Right cardiac atrium (tissue), 5 donors: ENCODE data around the gene SMC6. TPM values are rescaled to one million over a fixed set of nuclear protein-coding genes. Genes with fewer than 3 reads are reported as not detected.

ENCODE experiments used
- ATAC-seq, 2 donors: fragments of 200-7000 bp; cut with Tn5 transposase; one replicate each; pipeline versions ENCODE4 v1.8.0 to v1.9.1; 2020; ENCODE audit warnings: moderate library complexity in 2 of 2, mild to moderate bottlenecking in 1 of 2
- DNase-seq, 3 donors: peaks; one replicate each; pipeline ENCODE4 v3.0.0-alpha.2; 2020
- H3K27ac ChIP-seq: one replicate; pipeline ENCODE4 v1.5.1; 2013; ENCODE audit warnings: mild to moderate bottlenecking, low read length, control low read depth, moderate library complexity
- H3K27me3 ChIP-seq: one replicate; pipeline ENCODE4 v1.6.1; 2013; ENCODE audit not compliant: control insufficient read depth, insufficient read depth
- H3K4me1 ChIP-seq: one replicate; pipeline ENCODE4 v1.6.1; 2013; ENCODE audit warnings: low read length; ENCODE audit not compliant: control insufficient read depth, insufficient read depth
- H3K4me3 ChIP-seq: one replicate; pipeline ENCODE4 v1.5.1; 2013; ENCODE audit warnings: low read length, control low read depth
- H3K9me3 ChIP-seq: one replicate; pipeline ENCODE4 v1.6.1; 2013; ENCODE audit warnings: low read length; ENCODE audit not compliant: control insufficient read depth
- WGBS: extraction: QIAGEN DNeasy Blood & Tissue Kit; methylation state at CpG from one replicate; pipeline ENCODE4 v1.1.7; 2013; 5-methylcytosine and 5-hydroxymethylcytosine counted together
- intact Hi-C, 4 donors: fragments of 100-400 bp; cut with DNase I; formaldehyde crosslinking; loops; one replicate each; pipeline versions ENCODE4 v1.11.0 to v1.14.0; 2022 to 2023
- polyA plus RNA-seq: library from polyadenylated mRNA; stranded (reverse); fragments of 200-250 nt; gene quantifications from one replicate; pipeline ENCODE4 v1.2.3, GENCODE V29; 2013
- total RNA-seq, 4 donors: library from RNA; stranded (reverse); fragmentation: NEBNext Ultra II Directional; extraction: Animal tissue kit (Norgen Biotek cat#: 25700); gene quantifications; one replicate each; pipeline ENCODE4 v1.2.1, GENCODE V29; 2021
- donor health status: healthy with polysubstance abuse.
- donor health status: DM: no; HTN: yes; CAD: no.
- donor health status: DM: no; HTN: no; CAD: no.
- donor health status: DM: no; HTN: yes; CAD: no; lungs with severe emphysema.
- donor health status: DM: yes; HTN: yes; CAD: no.

The SMC6 gene
- total and polyA plus RNA-seq, 5 donors = 10.0 to 14.6 (median 12.7) TPM

DNA sequence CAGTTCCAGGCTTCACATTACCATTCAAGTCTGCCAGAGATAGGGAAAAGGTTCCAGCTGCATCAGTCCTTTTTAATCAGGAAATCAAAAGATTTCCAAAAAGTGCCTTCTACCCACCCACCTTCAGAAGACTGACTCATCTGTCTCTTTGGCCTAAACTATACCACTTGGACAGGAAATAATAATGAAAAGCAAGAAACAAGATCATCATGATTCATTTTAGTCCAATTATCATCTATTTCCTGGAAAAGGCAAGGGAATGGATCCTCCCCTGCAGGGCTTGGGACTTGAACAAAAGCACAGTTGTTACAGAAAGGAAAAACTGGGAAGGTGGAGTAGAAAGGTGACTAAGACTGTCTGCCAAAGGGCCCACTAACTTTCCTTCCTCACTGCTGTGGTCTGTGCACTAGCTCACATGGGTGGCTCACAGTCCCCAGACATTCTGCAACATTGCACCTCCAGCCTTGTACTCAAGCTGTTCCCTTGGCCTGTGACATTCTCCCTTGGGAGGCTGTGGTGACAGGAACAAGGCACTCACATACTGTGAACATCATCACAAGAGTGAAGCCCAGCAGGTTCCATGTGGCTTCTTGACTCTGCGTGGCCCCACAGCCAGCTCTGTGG is 137.8 kb downstream of the SMC6 start:
- no peaks in the 10 kb centered on the region for H3K27me3 ChIP-seq
- H3K9me3 ChIP-seq = no peaks in the 10 kb centered on the region
- ATAC-seq (peak in 1 of 2 donors; percentile 28), DNase-seq (no peak)
- peaks cover 6% of the 10 kb centered on the region for H3K4me1 ChIP-seq
- H3K4me3 ChIP-seq = no peak overlapping the region
- intact Hi-C loops = no loop called here
- WGBS = 84% methylated on average over 1 of the region's 1 CpG
- H3K27ac ChIP-seq = peak overlapping the region; percentile 33

DNA sequence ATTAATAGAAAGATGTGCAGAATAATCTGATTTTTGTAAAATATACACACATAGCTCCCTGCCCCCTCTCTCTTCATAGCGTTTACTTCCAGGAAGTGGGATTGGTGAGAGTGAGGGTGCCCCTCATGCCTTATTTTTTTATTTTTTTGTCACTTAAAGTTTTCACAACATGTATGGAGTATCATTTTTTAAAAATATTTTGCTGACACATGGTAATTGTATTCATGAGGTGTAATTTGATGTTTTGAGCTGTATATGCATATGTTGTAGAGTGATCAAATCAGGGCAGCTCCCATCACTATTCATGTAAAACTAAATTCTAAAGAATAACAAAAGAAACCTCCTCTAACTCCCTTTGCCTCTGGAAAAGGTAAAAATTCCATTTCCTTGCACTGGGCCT is 138.5 kb downstream of the SMC6 start:
- WGBS = 73% methylated on average over 1 of the region's 1 CpG
- Histone ChIP-seq H3K27me3 (no peaks in the 10 kb centered on the region), H3K27ac (no peak overlapping the region), H3K4me1 (peaks cover 6% of the 10 kb centered on the region), H3K9me3 (no peaks in the 10 kb centered on the region), H3K4me3 (no peak overlapping the region)
- no peak for ATAC-seq
- intact Hi-C loops = no loop called here
- no peak for DNase-seq

DNA sequence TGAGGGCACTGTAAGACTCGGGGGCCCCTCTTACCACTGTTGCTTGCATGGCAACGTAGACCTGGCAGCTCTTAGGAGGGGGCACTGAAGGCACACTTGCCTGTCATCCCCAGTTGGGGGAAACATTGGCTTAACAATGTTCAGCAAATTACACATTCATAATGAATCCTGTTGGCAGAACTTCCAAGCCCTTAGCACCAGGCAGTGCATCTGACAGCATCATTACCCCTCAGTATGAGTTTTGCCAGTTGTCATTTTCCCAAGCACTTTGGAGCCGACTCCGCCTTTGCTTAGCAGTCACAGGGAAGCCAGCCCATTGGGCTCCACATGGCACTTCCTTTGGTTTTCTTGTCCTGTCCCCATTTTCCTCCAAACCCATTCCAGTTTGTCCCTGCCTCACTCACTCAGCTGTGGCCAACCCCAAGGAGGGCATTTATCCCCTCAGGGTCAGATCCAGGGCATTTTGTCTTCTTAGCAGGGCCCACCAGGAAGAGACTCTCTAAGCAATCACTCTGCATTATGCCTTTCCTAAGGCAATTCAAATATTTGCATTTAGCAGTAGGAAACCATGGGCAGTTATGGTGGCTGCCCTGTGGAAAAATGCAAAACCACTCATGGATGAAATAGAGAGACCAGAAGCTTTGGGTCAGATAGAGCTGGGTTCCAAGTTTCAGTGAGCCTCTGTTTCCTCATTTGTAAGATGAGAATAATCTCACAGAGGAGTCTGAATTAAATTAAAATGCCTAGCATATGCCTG is 139.3 kb downstream of the SMC6 start:
- Histone ChIP-seq H3K27ac (no peak overlapping the region), H3K27me3 (no peaks in the 10 kb centered on the region), H3K4me1 (peaks cover 8% of the 10 kb centered on the region), H3K9me3 (no peaks in the 10 kb centered on the region), H3K4me3 (no peak overlapping the region)
- intact Hi-C loops = no loop called here
- WGBS = 76% methylated on average over 4 of the region's 4 CpGs
- ATAC-seq (no peak), DNase-seq (no peak)

Other genes starting within 250 kb of the SMC6 start
- under 1 TPM; 0.25 to 0.51 (median 0.37) TPM for gene RAD51AP2, start 235.4 kb downstream of the SMC6 start, total RNA-seq
- gene RAD51AP2, start 235.4 kb downstream of the SMC6 start, polyA plus RNA-seq = 0.14 TPM
- 10 to 100 TPM; 26.5 to 39.3 (median 36.0) TPM for gene VSNL1, start 213.1 kb downstream of the SMC6 start, total RNA-seq
- 36.8 TPM for gene VSNL1, start 213.1 kb downstream of the SMC6 start, polyA plus RNA-seq
- 1 to 10 TPM; 3.5 to 5.5 (median 4.3) TPM for gene GEN1, start 328 bp upstream of the SMC6 start, total RNA-seq
- 1.5 TPM for gene GEN1, start 328 bp upstream of the SMC6 start, polyA plus RNA-seq
- gene MSGN1, start 62.6 kb upstream of the SMC6 start, total RNA-seq = not detected
- gene MSGN1, start 62.6 kb upstream of the SMC6 start, polyA plus RNA-seq = not detected
- 1 to 10 TPM; 3.0 to 4.3 (median 3.5) TPM for gene KCNS3, start 124.9 kb upstream of the SMC6 start, total RNA-seq
- 1.3 TPM for gene KCNS3, start 124.9 kb upstream of the SMC6 start, polyA plus RNA-seq